22Rv1 (cell line): ENCODE results near the gene TBC1D16.

Source experiments
- H3K27ac ChIP-seq: fragments of 450-650 bp; 2 replicates; pipeline ENCODE4 v1.5.1; 2017
- CTCF ChIP-seq: fragments of 450-650 bp; IDR thresholded peaks from 2 replicates; pipeline ENCODE4 v1.5.1; 2017; ENCODE audit warnings: mild to moderate bottlenecking
- ZFX ChIP-seq: fragments of 450-650 bp; IDR thresholded peaks from 2 replicates; pipeline ENCODE4 v1.6.1; 2017; ENCODE audit warnings: antibody characterized with exemption, borderline replicate concordance

TBC1D16 gene

DNA sequence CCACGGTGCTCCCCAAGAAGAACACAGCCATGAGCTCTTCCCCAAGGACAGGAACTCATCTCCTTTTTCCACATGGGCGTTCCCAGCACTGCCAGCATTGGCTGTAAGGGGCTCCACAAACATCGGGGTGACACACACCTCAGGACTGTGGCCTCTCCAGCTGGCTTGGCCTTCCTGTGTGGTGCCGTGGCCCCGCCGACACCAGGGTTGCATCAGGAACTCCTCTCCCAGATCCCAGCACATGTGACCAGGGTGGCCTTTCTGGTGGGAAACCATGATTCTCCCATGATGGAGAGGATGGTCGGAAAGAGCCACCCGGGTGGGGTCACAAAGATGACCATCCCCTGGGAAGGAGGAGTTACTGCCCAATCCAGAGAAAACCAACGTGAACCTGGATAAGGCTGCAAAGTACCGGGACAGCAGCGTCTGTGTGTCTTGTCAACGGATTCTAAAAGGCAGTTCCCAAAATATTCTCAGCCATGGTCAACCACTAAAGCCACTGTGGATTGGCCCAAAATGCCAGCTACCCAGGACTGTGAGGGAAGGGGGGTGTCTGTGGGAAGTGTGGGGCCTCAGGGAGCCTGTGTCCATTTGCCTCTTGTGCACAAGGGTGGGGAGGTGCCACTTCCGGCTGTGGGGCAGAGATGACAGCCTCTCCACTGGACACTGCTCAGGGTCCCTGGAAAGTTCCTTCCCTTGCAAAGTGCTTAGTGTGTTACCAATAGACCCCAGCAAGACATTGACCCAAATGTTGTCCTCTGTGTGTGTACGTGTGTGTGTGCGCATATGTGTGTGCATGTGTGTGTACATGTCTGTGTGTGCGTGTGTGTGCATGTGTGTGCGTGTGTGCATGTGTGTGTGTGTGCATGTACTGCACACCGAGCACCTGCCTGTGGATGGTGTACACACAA, 118.4 kb downstream of the TBC1D16 start:
- TF ChIP-seq CTCF (no peak), ZFX (no peak)
- H3K27ac ChIP-seq = no peak overlapping the region

DNA sequence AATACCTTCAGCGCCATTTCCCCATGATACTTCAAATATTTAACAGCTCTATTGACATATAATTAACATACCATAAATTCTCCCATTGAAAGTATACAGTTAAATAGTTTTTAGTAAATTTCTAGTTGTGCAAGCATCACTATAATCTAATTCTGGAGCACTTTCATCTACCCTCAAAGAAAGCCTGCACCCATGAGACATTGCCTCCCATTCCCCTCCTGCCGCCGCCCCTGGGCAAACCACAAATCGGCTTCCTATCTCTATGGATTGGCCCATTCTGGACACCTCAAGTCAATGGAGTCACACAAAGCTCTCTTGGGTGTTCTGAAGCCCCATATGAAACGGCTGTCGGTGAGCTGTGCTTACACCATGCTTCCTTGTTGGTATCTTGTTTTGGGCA, 119.2 kb downstream of the TBC1D16 start:
- H3K27ac ChIP-seq = no peak overlapping the region
- TF ChIP-seq ZFX = no peak
- TF ChIP-seq CTCF = no peak

DNA sequence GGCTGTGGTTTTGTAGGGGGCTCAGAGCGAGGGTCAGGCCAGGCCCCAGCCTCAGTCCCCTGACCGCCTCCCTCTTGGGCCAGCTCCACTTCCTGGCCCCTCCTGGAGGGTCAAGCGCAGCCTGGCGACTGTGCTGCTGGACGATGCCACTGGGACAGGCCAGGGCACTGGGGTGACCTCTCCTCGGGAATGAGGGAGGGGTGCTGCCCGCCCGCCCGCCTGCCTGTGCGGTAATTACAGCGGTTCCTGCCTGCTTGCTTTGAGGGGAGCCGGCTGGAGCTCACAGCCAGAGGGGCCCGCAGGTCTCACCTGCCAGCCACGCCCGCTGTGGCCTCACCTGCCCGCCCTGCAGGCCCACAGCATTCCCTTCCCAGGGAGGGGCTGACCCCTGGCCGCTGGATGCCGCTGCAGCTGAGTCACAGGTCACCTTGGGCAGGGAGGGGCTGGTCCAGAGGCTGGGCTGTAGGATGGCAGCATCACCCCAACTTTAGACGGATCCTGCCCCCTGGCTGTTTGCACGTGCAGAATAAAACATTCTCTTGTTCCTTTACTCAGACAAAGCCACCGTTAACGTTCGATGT, 119.7 kb downstream of the TBC1D16 start:
- TF ChIP-seq CTCF (no peak), ZFX (no peak)
- H3K27ac ChIP-seq = no peak overlapping the region

DNA sequence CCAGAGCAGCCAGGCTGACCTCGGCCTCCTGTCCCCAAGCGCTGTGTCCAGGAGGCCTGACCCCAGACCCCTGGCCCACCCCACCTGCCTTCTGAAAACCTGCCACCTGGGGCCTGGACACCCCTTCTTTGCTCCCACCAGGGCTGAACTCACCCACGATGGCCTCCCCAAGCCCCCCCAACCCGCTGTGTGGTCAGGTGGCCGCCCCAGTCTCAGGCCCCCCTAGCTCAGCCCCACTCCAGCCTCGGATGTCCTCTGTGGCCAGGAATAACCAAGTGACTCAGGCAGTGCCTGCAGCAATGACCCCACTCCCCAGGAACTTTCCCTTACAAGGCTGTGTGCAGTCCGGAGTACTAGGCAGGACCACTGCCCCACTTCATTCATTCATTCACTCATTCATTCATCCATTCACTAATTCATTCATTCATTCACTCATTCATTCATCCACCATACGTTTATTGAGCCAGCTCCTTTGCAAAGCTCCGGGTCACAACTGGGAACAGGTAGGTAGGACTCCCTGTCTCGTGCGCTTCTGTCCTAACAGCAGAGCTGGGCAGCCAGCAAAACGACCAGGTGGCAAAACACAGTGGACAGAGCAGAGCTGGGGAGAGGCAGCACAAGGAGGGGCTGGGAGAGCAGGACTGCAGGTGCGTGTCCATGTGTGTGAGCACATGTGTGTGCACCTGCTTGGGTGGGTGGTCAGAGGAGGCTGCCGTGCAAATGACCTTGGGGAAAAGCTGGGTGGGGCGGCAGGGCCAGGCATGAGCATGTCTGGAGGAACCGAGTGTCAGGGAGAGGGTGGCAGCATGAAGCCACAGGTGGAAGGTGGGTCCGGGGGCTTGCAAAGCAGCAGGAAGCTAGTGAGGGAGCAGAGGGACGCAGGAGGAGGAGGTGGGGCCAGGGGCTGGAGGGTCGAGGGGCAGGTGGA, 120.6 kb downstream of the TBC1D16 start:
- TF ChIP-seq CTCF (no peak), ZFX (no peak)
- no peak overlapping the region for H3K27ac ChIP-seq

DNA sequence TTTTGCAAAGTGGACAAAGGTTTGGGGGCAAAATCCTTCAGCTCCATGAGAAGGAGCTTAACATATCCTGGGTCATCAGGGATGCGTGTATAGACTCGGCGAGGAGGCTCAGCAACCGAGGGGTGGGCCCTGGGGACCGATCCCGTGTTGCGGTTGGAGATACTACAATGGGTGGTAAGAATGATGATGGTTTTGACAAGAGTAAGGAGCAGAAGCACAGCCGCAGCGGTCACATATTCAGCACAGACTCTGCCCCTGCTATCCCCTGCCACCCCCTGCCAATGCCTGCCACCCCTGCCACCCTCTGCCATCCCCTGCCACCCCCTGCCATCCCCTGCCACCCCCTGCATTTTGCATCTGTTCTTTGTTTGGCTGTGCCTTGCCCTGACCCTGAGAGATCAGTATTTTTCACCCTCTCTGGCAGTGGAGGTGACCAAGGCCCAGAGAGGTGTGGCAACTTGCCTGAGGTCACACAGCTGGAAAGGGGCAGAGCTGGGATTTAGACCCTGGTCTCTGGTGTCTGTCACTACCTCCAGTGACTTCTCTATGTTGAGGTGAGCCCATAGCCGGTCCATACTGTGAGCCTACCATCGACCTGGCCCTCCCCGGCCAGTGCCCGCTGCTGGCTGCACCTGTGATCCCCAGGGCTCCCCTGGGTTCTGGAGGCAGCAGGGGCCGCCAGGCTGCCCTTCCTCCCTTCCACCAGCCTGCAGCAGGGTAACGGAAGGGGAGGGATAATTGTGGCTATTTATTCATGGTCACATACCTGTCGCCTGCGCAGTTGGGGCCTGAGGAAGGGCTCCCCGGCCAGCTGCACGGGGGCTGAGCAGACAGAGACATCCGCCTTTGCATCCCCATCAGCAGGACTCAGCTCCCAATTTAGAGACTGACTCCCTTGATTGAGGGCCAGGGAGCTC, 121.5 kb downstream of the TBC1D16 start:
- H3K27ac ChIP-seq = no peak overlapping the region

More for the DNA sequence above, 121.5 kb downstream of the TBC1D16 start:
- TF ChIP-seq ZFX (no peak), CTCF (no peak)
